Measurements from ENCODE around the gene XYLT1.

GRCh38 chr16:17435318-17435717 is 35.4 kb downstream of the XYLT1 start:
- TF ChIP-seq POLR2A (IDR thresholded peaks at IDR 0.05; ENCODE audit: low read depth, low read length) (no peak), MXI1 (IDR thresholded peaks at IDR 0.05; ENCODE audit: borderline replicate concordance, low read depth, low read length) (no peak)
